HG03108 (cell line): ENCODE data around the gene GLTP.
"Not testable (repeated sequence)": the region's sequence is repeated elsewhere in the genome, so short reads cannot be mapped to it uniquely, and the experiment has no call there.

Experiments used
- ATAC-seq: cut with Tn5 transposase; IDR thresholded peaks from one replicate; pipeline ENCODE4 v1.9.1; 2021; ENCODE audit warnings: moderate library complexity; ENCODE audit not compliant: unreplicated experiment

Gene GLTP

DNA sequence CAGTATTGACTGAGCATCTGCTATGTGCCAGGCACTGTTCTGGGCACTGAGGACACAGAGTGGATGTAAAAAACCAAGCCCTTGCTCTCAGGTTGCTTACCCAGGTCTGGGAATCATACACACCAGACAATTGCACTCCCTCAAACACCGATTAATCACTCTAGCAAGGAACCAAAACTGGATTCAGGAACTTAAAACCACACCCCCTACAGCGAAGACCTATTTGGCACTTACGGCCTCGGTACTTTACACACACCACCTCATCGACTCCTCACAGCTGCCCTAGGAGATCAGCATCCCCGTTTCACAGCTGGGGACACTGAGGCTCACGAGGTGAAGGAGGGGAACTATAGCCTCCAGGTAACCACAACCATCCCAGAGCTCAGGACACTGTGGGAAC, 1.6 kb downstream of the GLTP start:
- ATAC-seq: no peak

DNA sequence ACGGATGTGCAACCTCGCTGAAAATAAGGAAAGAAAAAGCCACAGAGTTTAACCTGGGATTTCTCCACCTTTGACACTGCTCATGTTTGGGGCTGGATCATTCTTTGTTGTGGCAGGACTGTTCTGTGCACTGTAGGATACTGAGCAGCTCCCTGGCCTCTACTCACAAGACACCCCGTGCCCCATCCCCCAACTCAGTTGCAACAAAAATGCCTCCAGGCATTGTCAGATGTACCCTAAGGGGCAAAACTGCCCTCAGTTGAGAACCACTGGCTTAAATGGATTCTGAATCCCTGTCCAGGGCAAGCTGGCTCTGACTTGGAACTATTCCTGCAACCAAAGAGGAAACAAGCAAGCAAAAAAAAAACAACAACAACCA, 2.1 kb downstream of the GLTP start:
- ATAC-seq: no peak

DNA sequence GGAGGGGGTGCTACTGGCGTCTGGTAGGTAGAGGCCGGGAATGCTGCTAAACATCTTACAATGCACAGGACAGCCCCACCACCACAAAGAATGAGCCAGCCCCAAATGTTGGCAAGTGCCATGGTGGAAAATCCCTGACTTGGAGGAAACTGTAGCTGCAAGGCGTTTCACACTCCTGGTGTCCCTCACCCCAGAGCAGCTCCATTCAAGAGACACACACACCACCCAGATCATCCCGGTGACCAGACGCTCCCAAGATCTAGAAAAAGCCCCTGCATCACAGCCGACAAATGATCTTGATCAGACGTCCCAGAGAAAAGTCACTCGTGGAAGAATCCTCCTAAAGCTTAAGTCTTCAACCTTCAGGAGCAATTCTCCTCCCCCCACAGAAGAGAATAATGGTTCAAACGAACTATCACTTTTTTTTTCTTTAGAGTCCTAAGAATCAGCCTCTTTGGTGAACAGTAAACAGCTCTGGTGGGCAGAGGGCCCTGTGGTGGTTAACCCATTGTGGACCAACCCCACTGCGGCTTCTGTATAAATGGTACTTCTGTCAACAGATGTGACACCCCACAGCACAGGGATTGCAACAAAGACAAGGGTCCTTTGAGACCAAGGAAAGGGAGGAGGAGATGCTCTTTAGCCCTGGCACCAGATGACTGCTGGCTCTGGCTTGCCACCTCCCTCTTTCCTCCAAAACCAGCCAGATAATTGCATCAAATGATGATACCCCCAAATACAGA, 2.7 kb downstream of the GLTP start:
- no peak for ATAC-seq

DNA sequence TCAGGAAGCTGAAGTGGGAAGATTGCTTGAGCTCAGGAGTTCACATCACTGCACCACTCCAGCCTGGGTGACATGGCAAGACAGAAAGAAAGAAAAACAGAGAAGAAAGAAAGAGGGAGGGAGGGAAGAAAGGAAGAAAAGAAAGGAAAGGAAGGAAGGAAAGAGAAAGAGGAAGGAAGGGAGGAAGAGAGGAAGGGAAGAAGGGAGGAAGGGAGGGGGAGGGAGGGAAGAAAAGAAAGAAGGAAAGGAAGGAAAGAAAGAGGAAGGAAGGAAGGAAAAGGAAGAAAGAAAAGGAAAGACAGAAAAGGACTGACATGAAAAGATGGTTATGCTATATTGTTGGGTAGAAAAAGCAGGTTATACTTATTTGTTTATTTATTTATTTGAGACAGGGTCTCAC, 3.9 kb downstream of the GLTP start:
- ATAC-seq: no peak

GRCh38 chr12:109875572-109876131, 4.7 kb downstream of the GLTP start:
- ATAC-seq: no peak

DNA sequence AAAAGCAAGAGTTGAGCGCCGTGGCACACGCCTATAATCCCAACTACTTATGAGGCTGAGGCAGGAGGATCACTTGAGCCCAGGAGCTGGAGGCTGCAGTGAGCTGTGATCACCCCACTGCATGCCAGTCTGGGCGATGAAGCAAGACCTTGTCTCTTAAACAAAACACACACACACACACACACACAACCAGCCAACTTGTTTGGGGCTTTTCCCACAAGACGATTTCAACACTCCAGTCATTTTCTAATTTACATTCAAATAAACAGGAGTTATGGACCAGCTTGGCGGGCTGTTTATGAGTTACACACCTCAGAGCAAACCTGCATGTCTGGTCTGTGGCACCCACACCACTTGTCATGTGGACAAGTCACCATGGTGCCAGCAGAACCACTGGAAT, 6.7 kb downstream of the GLTP start:
- no peak for ATAC-seq

- no peak for ATAC-seq
Observed at GRCh38 chr12:109871668-109872314, 8.6 kb downstream of the GLTP start.

DNA sequence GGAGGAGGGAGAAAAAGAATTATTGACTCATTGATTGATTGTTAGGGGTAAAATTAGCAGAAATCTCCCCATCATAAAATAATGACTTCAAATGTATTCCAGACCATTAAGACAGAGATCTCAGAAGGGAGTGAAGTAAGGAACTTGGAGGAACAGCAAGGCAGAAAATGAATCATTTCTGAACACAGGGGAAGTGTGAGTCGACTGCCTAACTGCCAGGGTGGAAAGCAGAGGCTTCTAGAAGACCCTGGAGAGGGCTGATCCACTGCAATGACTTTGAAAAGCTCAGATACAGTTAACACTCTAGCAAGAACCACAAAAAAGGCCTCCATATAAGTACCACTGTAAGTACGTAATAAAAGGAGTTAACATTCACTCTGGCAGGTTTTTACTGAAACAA, 9.7 kb downstream of the GLTP start:
- ATAC-seq: no peak

DNA sequence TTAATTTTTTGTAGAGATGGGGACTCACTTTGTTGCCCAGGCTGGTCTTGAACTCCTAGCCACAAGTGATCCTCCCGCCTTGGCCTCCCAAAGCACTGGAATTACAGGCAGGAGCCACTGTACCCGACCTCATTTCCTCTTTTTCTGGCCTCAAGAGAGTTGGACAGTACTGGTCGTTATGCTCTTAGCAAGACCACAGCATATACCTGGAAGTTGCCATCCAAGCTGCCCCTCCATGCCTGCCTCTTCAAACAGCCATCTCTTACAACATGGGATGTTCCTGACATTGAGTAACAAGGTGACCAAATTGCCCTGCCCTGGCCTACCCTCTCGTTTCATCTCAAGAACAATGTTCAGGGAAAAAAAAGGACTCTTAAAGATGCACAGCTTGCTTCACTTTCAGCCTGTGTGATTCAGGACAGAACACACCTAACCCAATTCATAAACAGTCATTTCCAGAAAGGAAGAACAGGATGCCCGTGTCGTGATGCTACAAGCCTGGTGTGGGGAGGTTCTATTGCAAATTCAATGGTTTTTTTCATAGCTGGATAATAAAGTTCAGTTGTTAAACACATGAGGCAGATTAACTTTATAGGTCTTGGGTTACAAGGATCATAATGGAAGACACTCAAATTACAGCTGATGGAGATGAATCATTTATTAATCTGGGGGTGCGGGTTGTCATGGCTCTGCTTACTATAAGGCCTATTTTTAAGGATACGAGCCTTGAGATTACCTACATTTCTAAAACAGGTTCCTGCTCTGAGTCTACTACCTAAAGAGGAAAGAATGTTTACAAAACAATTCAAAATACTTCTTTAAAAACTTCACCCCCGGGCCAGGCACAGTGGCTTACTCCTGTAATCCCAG, 11.9 kb downstream of the GLTP start:
- ATAC-seq: no peak

DNA sequence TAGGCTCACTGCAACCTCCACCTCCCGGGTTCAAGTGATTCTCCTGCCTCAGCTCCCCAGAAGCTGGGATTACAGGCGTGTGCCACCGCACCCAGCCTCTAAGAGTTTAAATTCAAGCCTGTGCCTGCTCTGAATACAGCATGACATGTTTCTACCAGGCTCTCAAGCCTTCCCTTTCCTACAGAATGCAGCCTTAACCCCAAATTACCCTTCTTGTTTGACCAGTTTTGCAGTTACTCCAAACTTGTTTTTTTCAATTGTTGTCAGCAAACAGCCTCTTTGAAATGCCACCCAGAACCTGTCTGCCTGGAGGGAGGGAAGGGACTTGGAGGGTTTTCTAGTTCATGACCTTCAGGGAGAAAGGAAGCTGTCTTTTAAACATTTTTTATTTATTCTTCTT, 15.4 kb downstream of the GLTP start:
- ATAC-seq: no peak

- ATAC-seq: no peak
Observed at GRCh38 chr12:109863847-109864712, 16.3 kb downstream of the GLTP start.

DNA sequence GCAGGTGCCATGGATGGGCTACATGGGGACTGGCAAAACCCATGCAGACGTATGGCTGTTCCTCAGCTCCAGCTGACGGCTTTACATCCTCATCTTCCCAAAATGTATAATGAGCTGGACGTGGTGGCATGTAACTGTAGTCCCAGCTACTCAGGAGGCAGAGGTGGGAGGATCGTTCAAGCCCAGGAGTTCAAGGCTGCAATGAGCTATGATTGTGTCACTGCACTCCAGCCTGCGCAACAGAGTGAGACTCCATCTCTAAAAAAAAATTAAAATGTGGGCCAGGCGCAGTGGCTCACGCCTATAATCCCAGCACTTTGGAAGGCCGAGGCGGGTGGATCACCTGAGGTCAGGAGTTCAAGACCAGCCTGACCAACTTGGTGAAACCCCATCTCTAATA, 17.9 kb downstream of the GLTP start:
- not testable (repeated sequence) for ATAC-seq

DNA sequence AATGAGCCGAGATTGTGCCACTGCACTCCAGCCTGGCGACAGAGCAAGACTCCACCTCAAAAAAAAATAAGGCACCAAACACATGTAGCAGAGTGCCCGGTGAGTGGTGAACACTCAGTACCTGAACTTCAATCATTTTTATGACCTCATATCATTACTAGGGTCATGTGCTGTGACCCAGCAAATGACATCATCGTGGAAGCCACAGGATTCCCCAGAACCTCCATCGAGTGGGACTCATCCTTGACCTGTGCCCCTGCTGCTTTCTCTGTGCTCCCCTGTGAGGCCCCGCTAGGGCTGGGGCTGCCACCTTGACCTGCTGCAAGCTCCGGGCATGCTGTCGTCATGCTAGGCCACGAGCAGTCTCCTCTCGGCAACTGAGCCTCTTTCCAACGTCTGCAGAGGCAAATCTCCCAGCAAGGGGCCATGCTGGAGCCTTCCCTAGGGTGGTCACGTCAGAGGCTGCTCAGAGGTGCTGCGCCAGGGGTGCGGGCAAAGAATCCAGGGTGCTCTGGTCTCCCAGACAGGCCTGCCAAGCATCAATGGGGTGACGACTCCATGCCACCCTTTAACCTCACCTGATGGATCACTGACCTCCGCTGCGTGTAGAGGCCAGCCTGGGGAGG, 18.5 kb downstream of the GLTP start:
- ATAC-seq: no peak

DNA sequence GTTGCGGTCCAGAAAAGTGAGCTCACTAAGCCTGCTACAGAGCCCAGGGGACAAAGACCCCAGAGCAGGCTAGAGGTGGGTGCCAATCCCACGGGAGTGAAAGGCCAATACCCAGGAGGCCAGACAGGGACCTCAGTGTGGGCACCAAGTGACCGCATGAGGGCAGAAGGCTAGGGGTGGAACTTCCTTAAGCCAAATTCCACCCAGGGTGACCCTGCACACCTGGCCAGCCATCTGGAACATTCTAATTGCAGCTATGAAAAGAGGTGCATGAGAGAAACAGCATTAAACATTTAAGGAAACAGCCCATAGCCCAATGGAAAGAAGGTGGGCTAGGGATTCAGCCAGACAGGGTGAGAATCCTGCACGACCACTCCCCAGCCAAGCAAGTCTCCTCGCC, 19.4 kb downstream of the GLTP start:
- ATAC-seq: no peak

DNA sequence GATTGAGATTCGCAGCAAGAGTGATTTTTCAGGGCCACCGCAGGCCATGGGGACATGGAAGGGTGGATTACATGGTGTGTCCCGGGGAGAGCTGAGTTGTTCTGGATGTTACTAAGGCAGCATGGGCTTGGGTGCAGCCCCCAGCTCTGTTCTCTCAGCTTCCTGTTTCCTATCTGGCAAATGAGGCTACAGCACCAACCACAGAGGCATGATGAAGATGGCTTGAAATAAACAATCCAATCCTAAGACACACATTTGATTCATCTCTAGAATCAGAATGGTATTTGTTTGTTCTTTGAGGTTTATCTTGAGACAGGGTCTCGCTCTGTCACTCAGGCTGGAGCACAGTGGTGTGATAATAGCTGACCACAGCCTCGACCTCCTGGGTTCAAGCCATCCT, 21.6 kb downstream of the GLTP start:
- no peak for ATAC-seq

- no peak for ATAC-seq
Observed at GRCh38 chr12:109857715-109858114, 22.6 kb downstream of the GLTP start.

DNA sequence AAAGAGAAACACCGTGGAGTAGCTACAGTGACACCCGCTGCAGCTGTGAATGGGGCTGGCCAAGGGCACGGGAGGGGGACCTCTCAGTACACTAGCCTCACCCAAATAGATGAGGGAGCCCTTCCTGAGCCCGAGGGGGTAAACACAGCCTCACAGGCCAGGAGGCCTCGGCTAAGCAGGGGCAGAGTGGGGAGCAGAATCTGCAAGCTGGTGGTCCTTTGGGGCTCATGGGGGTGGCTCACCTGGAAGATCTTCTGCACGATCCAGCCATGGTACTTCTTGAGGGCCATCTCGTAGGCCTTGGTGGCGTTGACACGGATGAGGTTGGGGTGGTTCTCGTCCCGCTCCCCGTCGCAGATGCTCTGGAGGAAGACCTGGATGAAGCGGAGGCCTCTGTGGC, 25.0 kb downstream of the GLTP start:
- ATAC-seq: no peak

DNA sequence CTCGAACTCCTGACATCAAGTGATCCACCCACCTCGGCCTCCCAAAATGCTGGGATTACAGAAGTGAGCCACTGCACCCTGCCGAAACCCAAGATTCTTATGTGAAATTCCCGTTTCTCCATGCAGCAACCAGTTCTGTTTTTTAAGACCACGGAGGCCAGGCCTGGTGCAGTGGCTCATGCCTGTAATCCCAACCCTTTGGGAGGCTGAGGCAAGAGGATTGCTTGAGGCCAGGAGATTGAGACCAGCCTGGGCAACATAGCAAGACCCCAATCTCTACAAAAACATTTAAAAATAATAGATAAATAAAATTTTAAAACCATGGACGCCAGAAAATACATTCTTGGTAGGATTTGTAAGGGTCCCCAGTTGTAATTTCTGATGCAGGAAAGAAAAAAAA, 29.8 kb downstream of the GLTP start:
- not testable (repeated sequence) for ATAC-seq

DNA sequence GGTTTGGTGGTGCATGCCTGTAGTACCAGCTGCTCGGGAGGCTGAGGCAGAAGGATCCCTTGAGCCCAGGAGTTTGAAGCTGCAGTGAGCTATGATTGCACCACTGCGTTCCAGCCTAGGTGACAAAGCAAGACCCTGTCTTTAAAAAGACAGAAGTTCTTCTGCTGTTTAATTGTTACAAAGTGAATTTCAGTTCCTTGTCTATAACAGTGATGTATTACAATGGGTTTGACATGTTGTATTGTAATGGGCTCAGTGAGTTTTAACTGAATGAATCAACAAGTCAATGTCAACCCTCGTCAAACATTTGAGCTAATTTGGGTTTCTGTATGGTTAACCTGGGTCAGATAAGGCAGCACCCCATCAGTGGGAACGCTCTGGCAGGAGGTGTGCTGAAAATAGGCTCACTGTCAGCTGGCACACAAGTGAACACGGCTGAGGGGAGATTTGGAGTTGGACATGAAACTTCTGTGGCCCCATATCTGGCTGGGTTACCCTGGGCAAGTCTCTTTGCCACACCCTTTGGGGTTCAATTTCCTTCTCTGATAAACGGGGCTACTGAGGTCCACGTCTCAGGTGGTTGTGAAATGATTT, 33.1 kb downstream of the GLTP start:
- no peak for ATAC-seq

GRCh38 chr12:109845824-109846205, 34.5 kb downstream of the GLTP start:
- no peak for ATAC-seq
